HG03442 (cell line): ENCODE results near the gene MEGF10.

Source experiments
- ATAC-seq: cut with Tn5 transposase; IDR thresholded peaks from one replicate; pipeline ENCODE4 v1.9.1; 2021; ENCODE audit warnings: mild to moderate bottlenecking, moderate library complexity; ENCODE audit not compliant: unreplicated experiment

MEGF10 gene

GRCh38 chr5:127324756-127325155, 34.2 kb downstream of the MEGF10 start:
- no peak for ATAC-seq

GRCh38 chr5:127326431-127326830, 35.8 kb downstream of the MEGF10 start:
- ATAC-seq: no peak

- ATAC-seq: no peak
These were observed 36.6 kb downstream of the MEGF10 start for GRCh38 chr5:127326976-127327755.

- no peak for ATAC-seq
These were observed 39.5 kb downstream of the MEGF10 start for GRCh38 chr5:127330116-127330515.

GRCh38 chr5:127331890-127332649, 41.5 kb downstream of the MEGF10 start:
- ATAC-seq: no peak

- no peak for ATAC-seq
These were observed 42.9 kb downstream of the MEGF10 start for GRCh38 chr5:127333483-127333882.

GRCh38 chr5:127335381-127335780, 44.8 kb downstream of the MEGF10 start:
- ATAC-seq: no peak

- ATAC-seq: no peak
These were observed 47.3 kb downstream of the MEGF10 start for GRCh38 chr5:127337876-127338275.

- no peak for ATAC-seq
These were observed 47.9 kb downstream of the MEGF10 start for GRCh38 chr5:127338501-127338900.

GRCh38 chr5:127340606-127341005, 50.0 kb downstream of the MEGF10 start:
- ATAC-seq: no peak

- no peak for ATAC-seq
These were observed 51.8 kb downstream of the MEGF10 start for GRCh38 chr5:127342364-127342763.

- ATAC-seq: no peak
These were observed 52.7 kb downstream of the MEGF10 start for GRCh38 chr5:127343313-127343712.

- no peak for ATAC-seq
These were observed 53.3 kb downstream of the MEGF10 start for GRCh38 chr5:127343866-127344265.

- ATAC-seq: no peak
These were observed 54.3 kb downstream of the MEGF10 start for GRCh38 chr5:127344931-127345330.

GRCh38 chr5:127351418-127351817, 60.8 kb downstream of the MEGF10 start:
- no peak for ATAC-seq

- no peak for ATAC-seq
These were observed 61.5 kb downstream of the MEGF10 start for GRCh38 chr5:127352068-127352467.

- no peak for ATAC-seq
These were observed 62.7 kb downstream of the MEGF10 start for GRCh38 chr5:127353327-127353726.

GRCh38 chr5:127353796-127354195, 63.2 kb downstream of the MEGF10 start:
- no peak for ATAC-seq

GRCh38 chr5:127355337-127355736, 64.7 kb downstream of the MEGF10 start:
- ATAC-seq: no peak

- no peak for ATAC-seq
These were observed 67.7 kb downstream of the MEGF10 start for GRCh38 chr5:127358284-127358683.

- no peak for ATAC-seq
These were observed 68.1 kb downstream of the MEGF10 start for GRCh38 chr5:127358740-127359139.

GRCh38 chr5:127359502-127359901, 68.9 kb downstream of the MEGF10 start:
- ATAC-seq: no peak
